Astrocyte (in vitro differentiated cells and primary cell): ENCODE results near the gene MEIOB. TPM values are rescaled to one million over a fixed set of nuclear protein-coding genes. Genes with fewer than 3 reads are reported as not detected.

Experiments
- DNase-seq: peaks from one replicate; pipeline ENCODE4 v3.0.0-alpha.2; 2010; ENCODE audit warnings: low read depth
- FAIRE-seq: peaks from 2 replicates; lab custom pipeline; 2011; peaks lifted over from hg19 to GRCh38; lab: Jason Lieb, UNC
- H2AFZ ChIP-seq: 2 replicates; pipeline ENCODE4 v1.6.0; 2012; ENCODE audit warnings: low read depth, low read length, inconsistent platforms
- H3K27ac ChIP-seq: 2 replicates; pipeline ENCODE4 v1.5.1; 2011; ENCODE audit warnings: low read depth, low read length, inconsistent platforms
- H3K27me3 ChIP-seq: 2 replicates; pipeline ENCODE4 v1.6.0; 2011; ENCODE audit warnings: low read length, inconsistent platforms; ENCODE audit not compliant: insufficient read depth
- H3K36me3 ChIP-seq: 2 replicates; pipeline ENCODE4 v1.5.1; 2011; ENCODE audit warnings: low read length, inconsistent platforms; ENCODE audit not compliant: insufficient read depth
- H3K4me1 ChIP-seq: 2 replicates; pipeline ENCODE4 v1.5.1; 2011; ENCODE audit warnings: low read length, inconsistent platforms; ENCODE audit not compliant: insufficient read depth
- H3K4me2 ChIP-seq: 2 replicates; pipeline ENCODE4 v1.6.0; 2012; ENCODE audit warnings: low read length, inconsistent platforms
- H3K4me3 ChIP-seq: 2 replicates; pipeline ENCODE4 v1.5.1; 2011; ENCODE audit warnings: low read depth, mild to moderate bottlenecking, low read length, inconsistent platforms; ENCODE audit not compliant: insufficient read depth
- H3K79me2 ChIP-seq: 2 replicates; pipeline ENCODE4 v1.6.0; 2012; ENCODE audit warnings: mild to moderate bottlenecking, low read length, inconsistent platforms; ENCODE audit not compliant: insufficient read depth
- H3K9ac ChIP-seq: 2 replicates; pipeline ENCODE4 v1.6.0; 2012; ENCODE audit warnings: mild to moderate bottlenecking, low read length, inconsistent platforms
- H3K9me3 ChIP-seq: 2 replicates; pipeline ENCODE4 v1.5.1; 2012; ENCODE audit warnings: low read depth, mild to moderate bottlenecking, low read length, inconsistent platforms; ENCODE audit not compliant: insufficient read depth
- H4K20me1 ChIP-seq: 2 replicates; pipeline ENCODE4 v1.6.0; 2012; ENCODE audit warnings: low read length, inconsistent platforms; ENCODE audit not compliant: insufficient read depth
- H3K27ac Mint-ChIP-seq: one replicate; pipeline ENCODE4 v1.8.0; 2021; ENCODE audit warnings: mild to moderate bottlenecking, mixed read lengths; ENCODE audit not compliant: unreplicated experiment
- H3K27me3 Mint-ChIP-seq: one replicate; pipeline ENCODE4 v1.8.0; 2021; ENCODE audit warnings: low read depth, mixed read lengths; ENCODE audit not compliant: unreplicated experiment
- H3K36me3 Mint-ChIP-seq: one replicate; pipeline ENCODE4 v1.8.0; 2021; ENCODE audit warnings: low read depth, mixed read lengths; ENCODE audit not compliant: unreplicated experiment
- H3K4me1 Mint-ChIP-seq: one replicate; pipeline ENCODE4 v1.8.0; 2021; ENCODE audit warnings: low read depth, mixed read lengths; ENCODE audit not compliant: unreplicated experiment
- H3K4me3 Mint-ChIP-seq: one replicate; pipeline ENCODE4 v1.8.0; 2021; ENCODE audit warnings: mild to moderate bottlenecking, moderate library complexity, mixed read lengths; ENCODE audit not compliant: unreplicated experiment
- H3K9me3 Mint-ChIP-seq: one replicate; pipeline ENCODE4 v1.8.0; 2021; ENCODE audit warnings: mild to moderate bottlenecking, mixed read lengths; ENCODE audit not compliant: unreplicated experiment
- EZH2 ChIP-seq: IDR thresholded peaks from 2 replicates; pipeline ENCODE4 v1.6.1; 2012; ENCODE audit warnings: mild to moderate bottlenecking, low read length, inconsistent platforms; ENCODE audit not compliant: insufficient read depth
- total RNA-seq: library from RNA; stranded (reverse); gene quantifications from 2 replicates; pipeline ENCODE4 v1.2.1, GENCODE V29; 2021
- TF ChIP-seq, protein P1 (sequence below): IDR thresholded peaks from 2 replicates; pipeline ENCODE4 v1.5.1; 2011; ENCODE audit warnings: low read depth, mild to moderate bottlenecking, inconsistent platforms, low read length, moderate library complexity; ENCODE audit not compliant: insufficient read depth

MEIOB gene
- total RNA-seq, 1 donor from 2014 or later = 0.16 TPM

DNA sequence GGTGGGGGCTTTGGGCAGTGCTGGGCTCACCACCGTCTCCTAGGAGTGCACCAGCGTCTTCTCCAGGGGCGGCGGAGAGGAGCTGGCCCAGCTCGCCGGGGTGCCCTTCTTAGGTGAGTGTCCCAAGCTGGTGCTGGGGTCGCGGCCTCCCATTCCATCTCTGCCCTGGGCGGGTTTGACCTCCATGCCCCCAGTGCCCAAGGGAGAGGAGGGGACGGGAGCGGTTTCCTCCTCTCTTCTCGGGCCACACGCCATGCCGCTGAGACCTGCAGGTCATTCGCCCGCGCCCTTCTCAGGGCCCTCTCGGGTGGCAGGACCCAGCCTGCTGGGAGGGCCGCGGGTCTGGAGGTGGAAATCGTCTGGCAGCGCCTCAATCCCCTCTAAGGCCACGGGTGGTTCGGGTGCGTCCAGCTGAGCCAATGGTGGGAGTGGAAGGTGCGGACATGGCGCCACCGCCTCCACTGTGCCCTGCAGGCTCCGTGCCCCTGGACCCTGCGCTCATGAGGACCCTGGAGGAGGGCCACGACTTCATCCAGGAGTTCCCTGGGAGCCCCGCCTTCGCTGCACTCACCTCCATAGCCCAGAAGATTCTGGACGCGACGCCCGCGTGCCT is 83.8 kb downstream of the MEIOB start:
- H3K27ac ChIP-seq = no peak overlapping the region
- H3K4me1 ChIP-seq = peaks cover 4% of the 10 kb centered on the region
- no peaks in the 10 kb centered on the region for H3K9me3 ChIP-seq
- FAIRE-seq = no peak
- TF ChIP-seq, protein P1, sequence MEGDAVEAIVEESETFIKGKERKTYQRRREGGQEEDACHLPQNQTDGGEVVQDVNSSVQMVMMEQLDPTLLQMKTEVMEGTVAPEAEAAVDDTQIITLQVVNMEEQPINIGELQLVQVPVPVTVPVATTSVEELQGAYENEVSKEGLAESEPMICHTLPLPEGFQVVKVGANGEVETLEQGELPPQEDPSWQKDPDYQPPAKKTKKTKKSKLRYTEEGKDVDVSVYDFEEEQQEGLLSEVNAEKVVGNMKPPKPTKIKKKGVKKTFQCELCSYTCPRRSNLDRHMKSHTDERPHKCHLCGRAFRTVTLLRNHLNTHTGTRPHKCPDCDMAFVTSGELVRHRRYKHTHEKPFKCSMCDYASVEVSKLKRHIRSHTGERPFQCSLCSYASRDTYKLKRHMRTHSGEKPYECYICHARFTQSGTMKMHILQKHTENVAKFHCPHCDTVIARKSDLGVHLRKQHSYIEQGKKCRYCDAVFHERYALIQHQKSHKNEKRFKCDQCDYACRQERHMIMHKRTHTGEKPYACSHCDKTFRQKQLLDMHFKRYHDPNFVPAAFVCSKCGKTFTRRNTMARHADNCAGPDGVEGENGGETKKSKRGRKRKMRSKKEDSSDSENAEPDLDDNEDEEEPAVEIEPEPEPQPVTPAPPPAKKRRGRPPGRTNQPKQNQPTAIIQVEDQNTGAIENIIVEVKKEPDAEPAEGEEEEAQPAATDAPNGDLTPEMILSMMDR = no peak
- TF ChIP-seq EZH2 = no peak
- no peaks in the 10 kb centered on the region for H3K27me3 ChIP-seq
- H3K36me3 ChIP-seq = peaks cover 2% of the 10 kb centered on the region
- DNase-seq = no peak
- no peak overlapping the region for H3K4me2 ChIP-seq
- no peak overlapping the region for H3K9ac ChIP-seq
- Mint-ChIP-seq H3K27me3 (no peaks in the 10 kb centered on the region), H3K4me3 (no peak overlapping the region), H3K27ac (no peak overlapping the region), H3K4me1 (no peaks in the 10 kb centered on the region), H3K36me3 (no peaks in the 10 kb centered on the region), H3K9me3 (no peaks in the 10 kb centered on the region)
- no peak overlapping the region for H2AFZ ChIP-seq
- peaks cover 33% of the 10 kb centered on the region for H4K20me1 ChIP-seq
- no peak overlapping the region for H3K4me3 ChIP-seq
- peaks cover 49% of the 10 kb centered on the region for H3K79me2 ChIP-seq

DNA sequence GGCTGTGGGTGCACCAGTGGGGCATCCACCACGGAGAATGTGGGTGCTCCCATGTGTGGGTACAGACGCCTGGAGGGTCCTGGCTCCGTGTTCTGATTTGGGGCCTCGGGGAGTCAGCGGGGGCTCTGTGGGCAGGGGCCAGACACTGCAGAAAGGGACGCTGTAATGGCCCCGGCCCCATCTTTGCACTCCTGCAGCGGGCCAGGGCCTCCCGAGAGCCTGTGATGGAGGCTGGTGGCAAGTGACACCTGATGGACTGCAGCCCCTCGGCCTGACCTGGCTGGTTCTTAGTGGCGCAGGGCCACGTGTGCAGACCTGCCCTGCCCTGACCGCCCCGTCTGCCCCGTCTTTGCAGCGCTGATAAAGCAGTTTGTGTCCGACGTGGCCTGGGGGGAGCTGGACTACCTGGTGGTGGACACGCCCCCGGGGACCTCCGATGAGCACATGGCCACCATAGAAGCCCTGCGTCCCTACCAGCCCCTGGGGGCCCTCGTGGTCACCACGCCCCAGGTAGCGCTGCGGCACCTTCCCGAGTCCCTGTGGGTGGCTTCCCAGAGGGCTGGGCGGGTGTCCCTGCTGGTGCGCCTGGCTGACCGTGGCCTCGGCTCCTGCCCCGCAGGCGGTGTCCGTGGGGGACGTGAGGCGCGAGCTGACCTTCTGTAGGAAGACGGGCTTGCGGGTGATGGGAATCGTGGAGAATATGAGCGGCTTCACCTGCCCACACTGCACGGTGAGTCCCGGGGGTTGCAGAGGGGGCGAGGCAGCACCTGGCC is 84.5 kb downstream of the MEIOB start:
- H3K27ac ChIP-seq = no peak overlapping the region
- Mint-ChIP-seq H3K27me3 (no peaks in the 10 kb centered on the region), H3K9me3 (no peaks in the 10 kb centered on the region), H3K36me3 (no peaks in the 10 kb centered on the region), H3K4me3 (no peak overlapping the region), H3K4me1 (no peaks in the 10 kb centered on the region), H3K27ac (no peak overlapping the region)
- peaks cover 33% of the 10 kb centered on the region for H4K20me1 ChIP-seq
- peaks cover 52% of the 10 kb centered on the region for H3K79me2 ChIP-seq
- H3K36me3 ChIP-seq = peaks cover 2% of the 10 kb centered on the region
- no peaks in the 10 kb centered on the region for H3K27me3 ChIP-seq
- TF ChIP-seq EZH2 = no peak
- TF ChIP-seq, protein P1 = no peak
- FAIRE-seq (no peak), DNase-seq (no peak)
- H3K9ac ChIP-seq = no peak overlapping the region
- no peaks in the 10 kb centered on the region for H3K9me3 ChIP-seq
- H3K4me1 ChIP-seq = peaks cover 4% of the 10 kb centered on the region
- no peak overlapping the region for H3K4me3 ChIP-seq
- no peak overlapping the region for H2AFZ ChIP-seq
- no peak overlapping the region for H3K4me2 ChIP-seq

DNA sequence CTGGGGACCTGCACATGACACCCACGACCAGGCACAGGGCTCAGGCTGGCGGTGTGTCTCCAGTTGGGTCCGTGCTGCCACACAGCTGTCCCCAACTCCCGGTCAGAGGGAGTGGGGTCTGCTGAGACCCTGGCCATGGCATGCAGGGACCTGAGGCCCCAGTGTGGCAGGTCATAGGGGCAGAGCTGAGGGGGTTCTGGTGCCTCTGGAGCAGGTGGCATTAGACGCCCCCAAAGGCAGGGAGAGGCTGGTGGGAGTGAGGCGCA is 85.0 kb downstream of the MEIOB start:
- peaks cover 34% of the 10 kb centered on the region for H4K20me1 ChIP-seq
- H3K27me3 Mint-ChIP-seq = no peaks in the 10 kb centered on the region
- H3K9me3 ChIP-seq = no peaks in the 10 kb centered on the region
- H3K9ac ChIP-seq = no peak overlapping the region
- H2AFZ ChIP-seq = no peak overlapping the region
- TF ChIP-seq, protein P1 = no peak
- no peak for TF ChIP-seq EZH2
- H3K4me1 Mint-ChIP-seq = no peaks in the 10 kb centered on the region
- H3K9me3 Mint-ChIP-seq = no peaks in the 10 kb centered on the region
- H3K4me3 ChIP-seq = no peak overlapping the region
- no peaks in the 10 kb centered on the region for H3K27me3 ChIP-seq
- no peak for FAIRE-seq
- peaks cover 2% of the 10 kb centered on the region for H3K36me3 ChIP-seq
- no peak overlapping the region for H3K4me2 ChIP-seq
- H3K36me3 Mint-ChIP-seq = no peaks in the 10 kb centered on the region
- H3K27ac Mint-ChIP-seq = no peak overlapping the region
- DNase-seq = no peak
- peaks cover 4% of the 10 kb centered on the region for H3K4me1 ChIP-seq
- no peak overlapping the region for H3K4me3 Mint-ChIP-seq
- H3K27ac ChIP-seq = no peak overlapping the region
- H3K79me2 ChIP-seq = peaks cover 55% of the 10 kb centered on the region
